Measurements from ENCODE around the gene CAMTA1.
"Not testable (repeated sequence)": the region's sequence is repeated elsewhere in the genome, so short reads cannot be mapped to it uniquely, and the experiment has no call there.

Gene CAMTA1

GRCh38 chr1:6912518-6912917, 127.3 kb downstream of the CAMTA1 start:
- DNase-seq: no peak

- DNase-seq: no peak
Observed at GRCh38 chr1:6913086-6913485, 127.8 kb downstream of the CAMTA1 start.

- DNase-seq: no peak
Observed at GRCh38 chr1:6914706-6915105, 129.5 kb downstream of the CAMTA1 start.

GRCh38 chr1:6915999-6916565, 130.8 kb downstream of the CAMTA1 start:
- no peak for DNase-seq

GRCh38 chr1:6917067-6917466, 131.8 kb downstream of the CAMTA1 start:
- no peak for DNase-seq

- no peak for DNase-seq
Observed at GRCh38 chr1:6918186-6918924, 133.1 kb downstream of the CAMTA1 start.

- no peak for DNase-seq
Observed at GRCh38 chr1:6918925-6919511, 133.8 kb downstream of the CAMTA1 start.

GRCh38 chr1:6921506-6921905, 136.3 kb downstream of the CAMTA1 start:
- not testable (repeated sequence) for DNase-seq

GRCh38 chr1:6922096-6922931, 137.1 kb downstream of the CAMTA1 start:
- no peak for DNase-seq

- no peak for DNase-seq
Observed at GRCh38 chr1:6923012-6923411, 137.8 kb downstream of the CAMTA1 start.

- no peak for DNase-seq
Observed at GRCh38 chr1:6923416-6923815, 138.2 kb downstream of the CAMTA1 start.

GRCh38 chr1:6923955-6924881, 139.0 kb downstream of the CAMTA1 start:
- DNase-seq: no peak

GRCh38 chr1:6924891-6925290, 139.6 kb downstream of the CAMTA1 start:
- no peak for DNase-seq

GRCh38 chr1:6927626-6928025, 142.4 kb downstream of the CAMTA1 start:
- DNase-seq: no peak

GRCh38 chr1:6928106-6928885, 143.0 kb downstream of the CAMTA1 start:
- DNase-seq: no peak

- DNase-seq: no peak
Observed at GRCh38 chr1:6930732-6931300, 145.6 kb downstream of the CAMTA1 start.

- no peak for DNase-seq
Observed at GRCh38 chr1:6935361-6935883, 150.2 kb downstream of the CAMTA1 start.

GRCh38 chr1:6935911-6936690, 150.8 kb downstream of the CAMTA1 start:
- no peak for DNase-seq

- no peak for DNase-seq
Observed at GRCh38 chr1:6937048-6937447, 151.8 kb downstream of the CAMTA1 start.

- DNase-seq: no peak
Observed at GRCh38 chr1:6939363-6939762, 154.1 kb downstream of the CAMTA1 start.
